Astrocyte (in vitro differentiated cells and primary cell): Measurements from ENCODE around the gene PRB2.
"Not testable (repeated sequence)": the region's sequence is repeated elsewhere in the genome, so short reads cannot be mapped to it uniquely, and the experiment has no call there.

ENCODE experiments used
- CTCF ChIP-seq: IDR thresholded peaks from 2 replicates; pipeline ENCODE4 v1.5.1; 2011; ENCODE audit warnings: low read depth, mild to moderate bottlenecking, inconsistent platforms, low read length, moderate library complexity; ENCODE audit not compliant: insufficient read depth
- EZH2 ChIP-seq: IDR thresholded peaks from 2 replicates; pipeline ENCODE4 v1.6.1; 2012; ENCODE audit warnings: mild to moderate bottlenecking, low read length, inconsistent platforms; ENCODE audit not compliant: insufficient read depth

- not testable (repeated sequence) for TF ChIP-seq CTCF, EZH2
These were observed 17.9 kb downstream of the PRB2 start for GRCh38 chr12:11377420-11377819.
